GM21717 (cell line): ENCODE data around the gene NINJ1.
A peak's percentile ranks its signal among the peaks of the same experiment; 100 is the strongest.

ENCODE experiments used
- ATAC-seq: cut with Tn5 transposase; IDR thresholded peaks from one replicate; pipeline ENCODE4 v1.9.1; 2021; ENCODE audit warnings: mild to moderate bottlenecking, moderate library complexity; ENCODE audit not compliant: unreplicated experiment

The NINJ1 gene

DNA sequence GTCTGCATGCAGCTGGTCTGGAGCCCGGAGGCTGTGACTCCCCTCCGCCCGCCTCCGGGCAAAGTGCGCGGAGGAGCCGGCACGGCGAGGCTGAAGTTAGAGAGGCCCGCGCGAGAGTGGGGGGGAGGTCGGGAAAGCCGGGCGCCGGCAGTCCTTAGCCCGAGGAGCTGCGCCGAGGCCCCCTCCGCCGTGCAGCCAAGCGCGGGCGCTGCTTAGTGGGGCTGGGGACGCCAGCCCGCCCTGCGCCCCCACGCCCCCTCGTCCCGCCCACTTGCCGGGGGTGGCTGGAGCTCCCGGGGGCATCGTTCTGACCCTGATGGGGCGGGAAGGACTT lies 403 bp downstream of the NINJ1 start:
- peak; percentile 32 for ATAC-seq

DNA sequence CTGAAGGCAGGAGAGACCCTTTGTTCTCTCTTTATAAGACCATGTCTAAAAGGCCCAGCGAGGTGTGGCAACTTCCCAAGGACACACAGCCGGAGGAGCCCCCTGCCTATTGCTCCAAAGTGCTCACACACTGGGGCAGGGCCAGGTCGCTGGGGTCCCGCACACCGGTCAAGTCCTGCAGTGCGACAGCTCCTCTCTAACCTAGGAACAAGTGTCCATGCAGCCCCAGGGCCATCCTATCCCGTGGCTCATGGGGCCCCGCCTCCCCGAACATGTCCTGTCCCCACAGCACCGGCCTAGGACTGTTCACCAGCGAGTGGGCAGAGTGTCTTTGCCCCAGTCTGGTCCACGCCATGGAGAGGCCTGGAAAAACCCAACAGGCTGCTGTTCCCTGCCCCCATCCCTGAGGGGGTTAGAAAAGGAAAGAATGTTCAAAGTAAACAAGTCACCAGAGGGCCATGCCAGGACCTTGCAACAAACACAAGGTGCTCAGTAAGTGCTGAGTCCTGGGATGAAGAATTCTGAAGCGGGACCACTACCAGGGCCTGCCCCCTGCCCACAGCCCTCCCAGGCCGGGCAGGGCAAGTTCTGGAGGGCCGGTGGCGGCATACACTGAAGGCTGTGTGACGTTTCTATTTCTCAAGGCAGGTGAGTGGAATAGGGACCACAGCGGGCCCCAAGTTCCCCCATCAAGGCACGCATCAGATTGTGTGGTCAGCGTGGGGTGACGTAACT lies 938 bp downstream of the NINJ1 start:
- no peak for ATAC-seq

DNA sequence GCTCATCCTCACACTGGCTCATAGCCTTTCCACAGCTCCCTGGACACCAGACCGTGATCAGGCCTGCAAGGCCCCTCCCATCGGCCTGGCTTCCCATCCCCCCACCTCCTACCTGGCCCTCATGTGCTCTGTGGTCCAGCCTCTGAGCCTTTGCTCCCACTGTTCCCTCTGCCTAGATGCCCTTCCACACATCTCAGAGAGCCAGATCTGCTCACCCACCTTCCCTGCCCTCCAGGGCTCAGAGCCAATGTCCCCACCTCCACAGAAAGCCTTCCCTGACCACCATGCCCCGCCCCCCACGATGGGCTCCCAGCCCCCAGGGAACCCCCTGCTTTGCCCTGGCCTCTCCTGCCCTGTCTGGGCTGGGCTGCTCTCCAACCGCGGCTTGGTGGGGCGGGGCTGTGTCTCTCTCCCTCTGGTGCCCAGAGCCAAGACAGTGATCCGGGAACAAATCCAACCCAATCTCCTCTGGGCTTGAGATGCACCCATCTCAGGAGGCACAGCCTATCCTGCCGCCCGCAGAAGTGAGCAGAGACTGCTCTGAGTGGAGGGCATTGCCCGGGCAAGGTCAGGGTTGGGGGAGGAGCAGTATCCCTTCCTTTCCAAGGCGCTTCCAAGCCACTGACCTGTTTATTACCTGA lies 1.6 kb downstream of the NINJ1 start:
- no peak for ATAC-seq

DNA sequence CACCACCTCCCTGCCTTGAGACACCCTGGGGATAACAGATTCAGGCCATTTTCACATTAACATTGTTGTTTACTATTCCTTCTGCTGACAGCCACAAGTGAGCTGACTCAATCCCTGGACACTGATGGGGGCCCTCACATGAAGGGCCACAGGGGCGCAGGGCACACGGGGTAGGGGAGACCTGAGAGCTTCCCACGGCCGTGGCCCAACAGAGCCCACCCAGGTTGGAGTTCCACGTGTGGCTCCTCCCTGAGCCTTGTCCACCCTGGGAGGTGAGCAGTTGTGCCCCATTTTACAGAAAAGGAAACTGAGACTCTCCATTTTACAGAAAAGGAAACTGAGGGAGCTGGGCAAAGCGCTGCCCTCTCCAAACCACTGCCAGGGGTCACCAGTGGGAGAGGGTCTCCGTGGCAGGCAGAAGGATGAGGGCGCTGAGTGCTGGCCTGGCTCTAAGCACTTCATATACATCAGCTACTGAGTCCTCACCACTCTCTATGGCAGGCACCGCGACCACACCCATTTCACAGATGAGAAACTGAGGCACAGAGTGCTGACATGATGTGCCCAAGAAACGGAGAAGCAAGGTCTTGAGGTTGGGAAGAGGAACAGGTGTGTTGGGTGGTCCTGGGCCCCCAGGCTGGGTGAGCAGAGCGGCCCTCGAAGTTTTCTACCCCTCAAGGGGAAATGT lies 2.3 kb downstream of the NINJ1 start:
- no peak for ATAC-seq

DNA sequence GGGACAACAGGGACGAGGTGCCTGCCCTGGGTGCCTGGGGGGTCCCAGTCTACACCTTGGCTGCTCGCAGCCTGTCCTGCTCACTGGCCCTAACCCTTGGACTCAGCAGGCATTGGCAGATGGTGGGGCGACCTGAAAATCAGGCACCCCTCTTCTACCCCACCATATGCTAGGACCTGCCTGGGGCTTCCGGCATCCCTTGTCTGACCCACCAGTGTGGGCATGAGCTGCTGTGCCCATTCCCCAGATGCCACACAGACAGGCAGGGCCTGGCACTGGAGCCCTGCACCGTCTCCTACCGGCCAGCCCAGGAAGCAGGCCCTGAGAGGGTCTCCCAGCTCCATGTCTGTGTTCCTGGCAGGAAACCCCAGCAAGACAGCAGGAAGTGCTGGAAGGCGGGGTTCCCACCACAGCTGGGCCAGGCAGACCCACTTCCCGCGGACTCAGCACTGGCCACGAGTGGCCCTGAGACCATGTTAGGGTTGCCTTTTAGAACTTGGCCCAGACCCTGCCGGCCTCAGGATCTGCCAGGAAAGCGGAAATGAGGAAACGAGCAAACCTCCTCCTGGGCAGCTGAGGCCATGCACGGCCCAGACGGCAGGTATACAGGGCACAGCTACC lies 3.1 kb downstream of the NINJ1 start:
- ATAC-seq, result no peak

DNA sequence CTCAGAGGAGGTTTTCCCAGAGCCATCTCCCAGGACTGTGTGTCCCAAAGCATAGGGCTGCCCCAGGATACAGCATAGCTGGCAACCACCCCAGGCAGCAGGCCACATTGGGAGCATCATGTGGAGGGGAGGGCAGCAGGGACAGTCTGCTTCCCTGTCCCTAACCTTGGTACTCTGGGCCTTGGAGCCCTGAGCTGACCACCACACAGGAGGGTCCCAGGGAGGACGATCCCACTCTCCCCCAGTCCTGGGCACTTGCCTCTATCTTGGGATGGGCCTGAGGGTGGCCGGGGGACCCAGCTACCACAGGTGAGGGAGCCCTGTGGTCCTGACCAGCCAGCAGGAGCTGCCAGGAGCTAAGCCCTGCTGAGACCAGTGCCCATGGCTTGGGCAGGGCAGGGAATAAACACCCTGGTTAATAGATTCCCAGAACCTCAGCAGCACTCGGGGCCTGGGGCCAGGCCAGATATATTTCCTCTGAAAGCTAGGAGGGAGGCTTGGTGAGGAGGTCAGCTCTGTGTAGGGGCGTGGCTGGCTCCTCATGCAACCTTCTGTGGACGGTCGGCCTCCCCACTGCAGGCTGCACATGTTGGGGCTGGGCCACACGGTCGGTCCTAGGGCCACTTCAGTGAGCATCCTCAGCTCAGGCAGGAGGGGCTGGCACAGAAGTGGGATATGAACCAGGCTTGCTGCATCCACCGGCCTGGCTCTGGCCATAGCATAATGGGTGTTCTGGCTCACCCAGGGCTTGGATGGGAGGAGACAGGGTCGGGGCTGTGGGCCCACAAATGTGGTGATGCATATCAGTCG lies 4.2 kb downstream of the NINJ1 start:
- no peak for ATAC-seq

DNA sequence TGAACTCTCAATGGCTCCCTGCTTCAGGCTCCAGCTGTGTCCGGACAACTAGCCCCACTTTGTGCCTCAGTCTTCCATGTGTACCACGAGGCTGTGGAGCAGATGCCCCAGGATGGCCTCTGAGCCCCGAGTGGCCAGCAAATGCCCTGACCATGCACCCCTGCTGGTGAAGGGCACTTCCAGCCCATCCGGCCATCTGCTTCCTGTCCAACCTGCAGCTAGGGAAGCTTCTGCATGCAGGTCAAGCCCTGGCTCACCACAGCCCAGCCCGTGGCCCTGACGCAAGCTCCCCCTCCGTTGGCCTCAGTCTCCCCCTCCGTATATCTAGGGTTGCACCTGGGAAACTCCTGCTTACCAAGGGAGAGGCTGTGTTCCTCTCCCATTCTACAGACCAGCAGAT lies 4.8 kb downstream of the NINJ1 start:
- no peak for ATAC-seq

DNA sequence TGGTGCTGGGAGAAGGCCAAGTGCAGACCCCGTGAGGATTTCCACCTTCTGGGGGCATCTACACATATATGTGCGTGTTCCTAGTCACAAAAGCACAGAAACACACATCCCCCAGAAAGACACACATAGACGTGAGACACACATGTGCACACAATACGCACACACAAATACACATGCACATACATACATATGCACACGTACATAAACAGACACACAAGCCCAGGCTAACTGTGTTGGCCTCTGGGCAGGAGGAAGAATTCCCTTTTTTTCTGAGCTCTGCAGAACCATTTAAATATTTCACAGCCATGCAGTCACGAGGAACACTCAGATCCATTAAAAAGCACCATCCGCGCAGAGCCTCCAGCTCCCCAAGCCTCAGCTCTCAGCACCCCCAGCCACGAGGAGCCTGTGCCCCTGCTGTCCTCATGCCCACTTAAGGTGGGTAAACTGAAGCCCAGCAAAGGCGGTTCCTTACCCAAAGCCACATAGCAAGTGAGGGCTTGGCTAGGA lies 5.3 kb downstream of the NINJ1 start:
- no peak for ATAC-seq

DNA sequence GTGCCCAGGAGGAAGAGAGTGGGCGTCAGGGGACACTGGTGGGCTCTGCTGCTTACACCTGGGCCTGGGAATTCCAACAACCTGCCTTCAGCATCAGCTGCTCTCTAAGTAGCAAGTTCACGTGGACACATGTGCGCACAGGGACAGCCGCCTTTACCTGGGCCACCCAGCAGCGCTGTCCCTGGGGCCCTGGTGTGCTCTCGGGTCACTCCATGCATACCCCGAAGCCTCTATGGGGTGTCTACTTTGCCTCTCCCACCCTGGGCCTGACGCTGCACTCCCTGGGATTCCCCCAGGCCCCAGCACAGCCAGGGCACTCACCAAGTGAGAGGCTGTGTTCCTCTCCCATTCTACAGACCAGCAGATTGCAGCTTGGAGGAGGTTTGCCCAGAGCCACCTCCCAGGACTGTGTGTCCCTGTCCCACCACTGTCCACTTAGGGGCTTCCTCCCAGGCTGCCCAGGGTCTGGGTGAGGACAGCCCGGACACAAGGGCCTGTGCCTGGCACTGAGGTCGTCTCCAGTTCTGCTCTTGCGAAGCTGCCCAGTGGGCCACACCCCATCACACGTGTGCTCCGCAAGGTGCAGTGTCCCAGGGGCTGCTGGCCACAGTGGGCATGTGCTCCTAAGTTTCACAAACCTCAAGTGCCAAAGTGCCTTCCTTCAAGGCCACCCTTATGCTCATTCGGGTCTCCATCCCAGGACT lies 5.9 kb downstream of the NINJ1 start:
- ATAC-seq, result no peak

DNA sequence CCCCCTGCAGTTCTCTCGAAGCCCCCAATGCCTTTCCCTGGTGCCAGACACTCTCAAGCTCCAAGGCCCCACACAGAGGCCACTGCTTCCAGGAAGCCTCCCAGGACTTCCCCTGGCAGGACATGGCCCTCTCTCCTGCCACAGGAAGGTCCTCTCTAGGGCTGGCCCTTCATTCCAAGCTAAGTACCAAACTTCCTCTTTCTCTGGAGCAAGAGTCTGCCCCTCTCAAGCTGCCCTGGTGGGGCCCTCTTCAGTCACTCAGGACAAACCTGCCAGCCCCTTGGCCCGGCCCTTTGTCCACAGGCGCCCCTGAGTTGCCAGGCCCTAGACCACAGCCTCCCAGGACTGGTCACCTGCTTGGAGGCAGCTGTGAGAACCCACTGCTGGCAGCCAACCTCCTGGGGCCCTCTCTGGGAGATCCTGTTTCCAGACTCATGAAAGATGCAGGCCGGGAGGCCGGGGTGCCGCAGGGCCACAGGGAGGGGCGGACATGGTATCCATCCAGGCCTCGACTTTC lies 6.6 kb downstream of the NINJ1 start:
- no peak for ATAC-seq

DNA sequence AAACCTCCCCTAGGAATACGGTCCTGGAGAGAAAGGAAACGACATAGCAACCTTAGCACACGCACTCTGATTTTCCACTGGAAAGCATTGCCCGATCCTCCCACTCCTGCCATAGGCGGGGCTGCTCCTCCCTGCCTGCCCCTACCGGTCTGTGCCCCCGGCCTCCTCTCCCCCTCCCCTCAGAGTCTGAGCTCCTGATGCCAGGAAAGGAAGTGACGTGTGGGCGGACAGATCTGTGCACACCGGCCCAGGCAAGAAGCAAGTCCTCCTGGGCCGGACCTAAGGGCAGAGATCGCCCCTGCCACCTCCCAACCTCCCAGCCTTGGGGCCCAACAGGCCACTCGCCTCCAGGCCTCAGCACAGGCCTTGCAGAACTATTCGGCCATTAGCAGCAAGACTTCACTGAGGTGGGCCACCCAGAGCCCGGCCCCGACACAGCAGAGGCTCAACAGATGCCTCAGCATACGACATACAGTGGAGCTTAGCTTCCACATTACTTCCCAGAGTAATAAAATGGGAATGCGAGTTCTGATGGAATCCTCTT lies 7.2 kb downstream of the NINJ1 start:
- ATAC-seq, result no peak

DNA sequence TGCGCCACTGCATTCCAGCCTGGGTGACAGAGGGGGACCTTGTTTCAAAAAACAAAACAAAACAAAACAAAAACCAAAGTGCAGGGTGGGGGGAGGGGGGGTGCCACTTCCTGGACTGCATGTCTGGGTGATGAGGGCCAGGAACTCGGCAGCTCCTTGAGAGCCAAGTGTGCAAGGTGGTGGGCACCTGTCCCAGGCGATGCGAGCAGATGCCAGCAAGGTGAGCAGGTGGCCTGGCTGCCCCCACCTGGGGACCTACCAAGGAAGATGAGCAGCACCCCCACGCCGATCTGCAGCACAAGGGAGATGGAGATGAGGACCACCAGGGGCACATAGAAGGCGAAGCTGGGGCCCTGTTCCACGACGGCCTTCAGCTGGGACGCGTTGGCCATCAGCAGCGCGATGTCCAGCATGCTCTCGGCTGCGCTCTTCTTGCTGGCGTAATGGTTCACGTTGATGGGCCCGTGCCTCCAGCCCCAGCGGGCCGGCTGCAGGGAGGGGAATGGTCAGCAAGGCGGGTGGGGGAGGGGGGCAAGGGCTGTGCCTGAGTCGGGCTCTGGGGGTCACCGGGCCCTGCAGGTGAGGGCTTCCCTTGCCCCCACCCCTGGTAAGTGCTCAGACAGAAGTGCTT lies 7.8 kb downstream of the NINJ1 start:
- no peak for ATAC-seq

DNA sequence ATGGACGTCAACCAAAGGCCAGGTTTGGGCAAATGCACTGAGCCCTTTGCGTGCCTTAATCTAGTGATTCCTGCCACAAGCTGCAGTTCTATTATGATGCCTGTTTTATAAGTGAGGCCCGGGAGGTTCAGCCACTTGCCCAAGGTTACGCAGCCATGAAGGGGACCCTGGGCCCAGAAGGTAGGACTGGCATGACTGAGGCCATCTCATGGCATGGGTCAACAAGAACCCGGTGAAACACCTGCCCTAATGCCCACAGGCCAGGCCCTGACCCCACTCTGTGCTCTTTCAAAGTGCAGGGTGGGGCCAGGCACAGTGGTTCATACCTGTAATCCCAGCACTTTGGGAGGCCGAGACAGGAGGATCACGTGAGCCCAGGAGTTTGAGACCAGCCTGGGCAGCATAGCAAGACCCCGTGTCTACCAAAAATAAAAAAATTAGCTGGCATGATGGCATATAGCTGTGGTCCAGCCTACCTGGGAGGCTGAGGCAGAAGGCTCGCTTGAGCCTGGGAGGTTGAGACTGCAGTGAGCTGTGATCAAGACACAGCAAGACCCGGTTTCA lies 8.6 kb downstream of the NINJ1 start:
- ATAC-seq, result no peak

DNA sequence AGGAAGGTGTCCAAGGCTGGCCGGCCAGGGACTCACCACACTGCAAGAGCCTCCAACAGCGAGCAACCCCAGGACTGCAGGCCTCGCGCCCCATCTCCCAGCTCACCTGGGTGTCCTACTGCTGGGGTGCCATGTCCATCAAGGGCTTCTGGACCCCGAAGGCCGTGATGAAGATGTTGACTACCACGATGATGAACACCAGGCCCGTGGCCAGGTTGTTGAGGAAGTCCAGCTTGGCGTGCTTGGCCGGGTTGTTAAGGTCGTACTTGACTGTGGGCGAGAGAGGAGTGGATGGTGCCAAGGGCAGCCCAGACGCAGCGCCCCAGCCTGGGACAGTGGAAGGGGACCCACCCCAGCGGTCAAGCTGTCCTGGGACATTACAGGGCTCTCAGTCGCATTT lies 9.3 kb downstream of the NINJ1 start:
- ATAC-seq, result no peak

DNA sequence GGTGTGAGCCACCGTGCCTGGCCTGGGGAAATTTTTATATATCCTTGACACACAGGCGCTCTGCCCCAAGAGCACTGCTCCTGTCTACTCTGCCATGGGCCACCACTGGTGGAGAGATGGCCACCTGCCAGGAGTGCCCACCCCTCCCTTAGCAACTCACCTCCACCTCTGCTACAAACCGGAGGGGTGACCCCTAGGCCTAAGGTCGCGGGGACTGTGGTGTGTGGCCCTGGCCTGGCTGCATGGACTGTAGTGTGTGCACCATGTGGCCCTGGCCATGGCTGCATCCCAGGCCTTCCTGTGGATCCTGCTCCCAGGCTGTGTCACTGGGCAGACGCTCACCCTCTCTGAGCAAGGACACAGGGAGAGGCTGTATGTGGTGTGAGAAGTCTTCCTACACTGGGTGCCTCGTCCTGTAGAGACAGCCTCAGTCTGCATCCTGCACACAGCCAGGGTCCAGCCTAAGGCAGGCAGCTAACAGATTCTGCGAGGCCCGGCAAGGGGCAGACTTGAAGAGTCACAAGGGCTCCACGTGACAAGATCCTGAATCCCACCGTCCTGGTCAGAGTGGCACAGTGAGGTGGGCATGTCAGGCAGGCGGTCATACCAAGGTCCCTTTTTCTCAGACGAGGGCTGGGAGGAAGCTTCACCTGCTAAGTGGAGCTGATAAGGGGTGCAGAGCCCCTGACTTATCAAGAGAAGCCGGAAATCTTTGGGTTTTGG lies 10.3 kb downstream of the NINJ1 start:
- no peak for ATAC-seq

DNA sequence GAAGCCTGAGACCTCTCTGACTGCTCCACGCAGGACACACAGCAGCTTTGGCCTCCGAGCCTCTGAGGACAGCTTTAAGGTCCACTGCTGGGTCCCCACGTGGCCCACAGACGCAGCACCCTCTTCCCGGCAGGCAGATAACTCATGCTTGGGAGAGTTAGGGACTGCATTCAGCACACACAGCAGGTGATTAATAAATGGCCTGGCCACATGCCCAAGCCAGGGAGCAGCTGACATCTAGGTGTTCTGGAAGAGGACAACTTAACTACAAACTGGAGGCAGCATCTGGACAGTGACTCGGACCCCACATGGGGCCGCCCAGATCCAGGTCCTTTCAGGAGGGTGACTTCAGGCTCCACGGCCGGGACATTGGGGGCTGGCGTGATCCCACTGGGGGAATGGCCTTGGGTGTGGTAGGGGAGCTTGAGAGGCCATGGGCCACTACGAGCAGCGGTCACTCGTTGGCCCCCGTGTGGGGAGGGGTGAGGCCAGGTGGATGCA lies 11.3 kb downstream of the NINJ1 start:
- no peak for ATAC-seq

DNA sequence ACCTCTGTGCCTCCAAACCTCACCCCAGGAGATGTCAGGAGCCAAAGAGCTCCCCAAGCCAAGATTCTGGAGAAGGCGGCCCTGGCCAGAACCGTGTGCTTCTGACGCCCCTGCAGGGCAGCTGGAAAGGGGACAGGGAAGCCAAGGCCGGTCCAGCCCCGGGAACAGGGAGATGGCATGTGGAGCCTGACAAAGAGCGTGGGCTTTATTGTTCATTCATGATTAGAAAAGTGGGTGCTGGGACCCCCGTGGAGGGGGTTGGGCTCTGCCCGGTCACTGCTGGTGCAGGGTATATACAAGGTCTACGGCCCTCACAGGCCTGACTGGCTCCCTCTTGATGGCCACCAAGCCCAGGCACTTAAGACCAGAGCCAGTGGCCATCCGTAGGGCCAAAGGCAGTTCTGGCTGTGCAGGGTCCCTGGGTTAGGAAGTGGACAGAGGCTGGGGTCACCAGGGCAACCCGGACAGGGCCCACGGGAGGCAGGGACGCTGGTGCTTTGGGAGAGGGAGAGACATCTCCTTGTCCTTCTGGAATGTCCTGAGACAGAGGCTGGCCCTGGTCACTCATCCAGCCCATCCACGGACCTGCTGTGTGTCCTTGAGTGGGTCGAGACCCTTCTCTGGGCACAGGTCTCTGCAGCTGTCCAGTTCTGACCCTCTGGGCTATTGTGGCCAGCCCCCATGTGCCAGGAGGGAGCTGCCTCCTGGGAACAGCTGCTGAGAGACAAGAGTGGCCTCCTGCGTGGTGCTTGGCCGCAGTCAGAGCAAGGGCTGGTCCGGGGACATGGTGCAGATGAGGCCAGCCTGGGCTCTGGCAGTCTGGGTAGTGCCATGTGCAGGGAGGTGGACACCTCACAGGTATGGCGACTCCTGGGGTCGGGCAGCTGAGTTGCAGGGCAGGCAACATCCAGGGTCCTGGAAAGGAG lies 12.5 kb downstream of the NINJ1 start:
- ATAC-seq, result no peak
